Esophagus muscularis mucosa (tissue), 3 donors: ENCODE measurements around the gene CD19.

Experiments
- CTCF ChIP-seq, 3 experiments: fragments of 200-600 bp in 2 of 3; fragments of 450-650 bp in 1 of 3; sonication (generic) in 2 of 3; IDR thresholded peaks; one replicate each; pipeline ENCODE4 v1.5.1; 2017 to 2019; ENCODE audit warnings: antibody characterized with exemption in 3 of 3, mild to moderate bottlenecking in 2 of 3, moderate library complexity in 1 of 3
- POLR2A ChIP-seq: fragments of 450-650 bp; IDR thresholded peaks from one replicate; pipeline ENCODE4 v1.6.1; 2017; ENCODE audit warnings: antibody characterized with exemption, moderate library complexity, mild to moderate bottlenecking, low read depth
- POLR2AphosphoS5 ChIP-seq, 2 donors: sonication (generic); formaldehyde crosslinking; IDR thresholded peaks; one replicate each; pipeline ENCODE4 v1.6.1; 2017; ENCODE audit warnings: antibody characterized with exemption in 2 of 2

- TF ChIP-seq CTCF (IDR thresholded peaks at IDR 0.05): no peak
- peak; percentile 54 for TF ChIP-seq POLR2A
- peak; percentile 70 to 84 for TF ChIP-seq POLR2AphosphoS5 (IDR thresholded peaks at IDR 0.05)
Observed at GRCh38 chr16:28924762-28925385, 6.9 kb upstream of the CD19 start, which contains the start of gene RABEP2.
